ENCODE data around the gene GJB4. TPM values are rescaled to one million over a fixed set of nuclear protein-coding genes. Genes with fewer than 3 reads are reported as not detected.

GJB4 gene
- total and polyA plus RNA-seq, 4 donors: 0.06 to 0.29 (median 0.12) TPM; not detected in 1

- ATAC-seq (ENCODE audit: insufficient read depth, low FRiP score) (no peak), DNase-seq (no peak)
- Histone ChIP-seq H3K9me3 (ENCODE audit: control insufficient read depth in 4 of 4, insufficient read depth in 3 of 4, low read length in 3 of 4) (no peaks in the 10 kb centered on the region), H3K27me3 (ENCODE audit: control insufficient read depth in 3 of 3, insufficient read depth in 3 of 3, low read length in 2 of 3) (peaks cover 0 to 4% (median 2%) of the 10 kb centered on the region in 3 donors), H3K9ac (ENCODE audit: insufficient read depth in 1 of 2, low read length in 2 of 2) (no peak overlapping the region), H3K4me1 (ENCODE audit: control insufficient read depth in 5 of 5, insufficient read depth in 5 of 5, low read length in 5 of 5) (no peaks in the 10 kb centered on the region), H3K36me3 (ENCODE audit: control insufficient read depth in 4 of 4, insufficient read depth in 4 of 4, low read length in 4 of 4) (no peaks in the 10 kb centered on the region), H3K4me3 (no peak overlapping the region), H3K27ac (ENCODE audit: low read depth in 1 of 2, low read length in 1 of 2) (no peak overlapping the region)
- no peak for TF ChIP-seq CTCF (IDR thresholded peaks at IDR 0.05; ENCODE audit: control extremely low read depth, extremely low read depth)
- WGBS, 2 donors: 59 to 63% methylated on average over 3 of the region's 3 CpGs
Observed at GRCh38 chr1:34739613-34740012, 19.9 kb upstream of the GJB4 start.

GRCh38 chr1:34740161-34740868 is 19.2 kb upstream of the GJB4 start:
- 45 to 57% methylated on average over 18 of the region's 18 CpGs for WGBS, 2 donors
- no peak overlapping the region for H3K4me3 ChIP-seq
- H3K27ac ChIP-seq (ENCODE audit: low read depth in 1 of 2, low read length in 1 of 2): no peak overlapping the region
- no peak overlapping the region for H3K9ac ChIP-seq (ENCODE audit: insufficient read depth in 1 of 2, low read length in 2 of 2)
- ATAC-seq (ENCODE audit: insufficient read depth, low FRiP score) (no peak), DNase-seq (peak; percentile 2 to 32 (median 29))
- TF ChIP-seq CTCF (IDR thresholded peaks at IDR 0.05; ENCODE audit: control extremely low read depth, extremely low read depth): no peak
- H3K36me3 ChIP-seq (ENCODE audit: control insufficient read depth in 4 of 4, insufficient read depth in 4 of 4, low read length in 4 of 4): no peaks in the 10 kb centered on the region
- H3K27me3 ChIP-seq (ENCODE audit: control insufficient read depth in 3 of 3, insufficient read depth in 3 of 3, low read length in 2 of 3): peaks cover 0 to 4% (median under 1%) of the 10 kb centered on the region in 3 donors
- no peaks in the 10 kb centered on the region for H3K4me1 ChIP-seq (ENCODE audit: control insufficient read depth in 5 of 5, insufficient read depth in 5 of 5, low read length in 5 of 5)
- no peaks in the 10 kb centered on the region for H3K9me3 ChIP-seq (ENCODE audit: control insufficient read depth in 4 of 4, insufficient read depth in 3 of 4, low read length in 3 of 4)

GRCh38 chr1:34742667-34743270 is 16.8 kb upstream of the GJB4 start:
- 13 to 16% methylated on average over 16 of the region's 16 CpGs for WGBS, 2 donors
- DNase-seq (peak; percentile 47 to 73 (median 66)), ATAC-seq (ENCODE audit: insufficient read depth, low FRiP score) (peak; percentile 76)
- no peaks in the 10 kb centered on the region for H3K9me3 ChIP-seq (ENCODE audit: control insufficient read depth in 4 of 4, insufficient read depth in 3 of 4, low read length in 3 of 4)
- H3K27me3 ChIP-seq (ENCODE audit: control insufficient read depth in 3 of 3, insufficient read depth in 3 of 3, low read length in 2 of 3): peaks cover 0 to 2% (median 0%) of the 10 kb centered on the region in 3 donors
- no peaks in the 10 kb centered on the region for H3K4me1 ChIP-seq (ENCODE audit: control insufficient read depth in 5 of 5, insufficient read depth in 5 of 5, low read length in 5 of 5)
- H3K4me3 ChIP-seq: no peak overlapping the region
- H3K27ac ChIP-seq (ENCODE audit: low read depth in 1 of 2, low read length in 1 of 2): no peak overlapping the region
- peak; percentile 87 for TF ChIP-seq CTCF (IDR thresholded peaks at IDR 0.05; ENCODE audit: control extremely low read depth, extremely low read depth)
- no peaks in the 10 kb centered on the region for H3K36me3 ChIP-seq (ENCODE audit: control insufficient read depth in 4 of 4, insufficient read depth in 4 of 4, low read length in 4 of 4)
- no peak overlapping the region for H3K9ac ChIP-seq (ENCODE audit: insufficient read depth in 1 of 2, low read length in 2 of 2)
